GM21786 (cell line): ENCODE results near the gene TRPV3.
"Not testable (repeated sequence)": the region's sequence is repeated elsewhere in the genome, so short reads cannot be mapped to it uniquely, and the experiment has no call there.

Experiments
- ATAC-seq: cut with Tn5 transposase; IDR thresholded peaks from one replicate; pipeline ENCODE4 v1.9.1; 2021; ENCODE audit not compliant: unreplicated experiment

TRPV3 gene

DNA sequence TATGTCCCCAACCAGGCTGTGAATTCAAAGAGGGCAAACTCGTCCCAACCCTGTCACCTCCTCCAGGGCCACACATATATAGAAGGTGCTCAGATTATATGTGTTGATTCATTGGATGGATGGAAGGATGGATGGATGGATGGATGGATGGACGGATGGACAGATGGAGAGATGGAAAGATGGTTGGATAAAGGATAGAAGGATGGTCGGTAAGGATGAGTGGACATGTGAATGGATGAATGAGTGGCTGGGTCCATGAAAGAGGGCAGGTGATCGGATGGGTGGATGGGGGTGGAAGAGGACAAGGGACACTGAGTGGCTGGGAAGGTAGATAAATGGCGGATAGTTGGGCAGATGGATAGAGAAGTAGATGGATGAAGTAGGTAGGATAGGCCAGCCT, 30.1 kb downstream of the TRPV3 start:
- no peak for ATAC-seq

DNA sequence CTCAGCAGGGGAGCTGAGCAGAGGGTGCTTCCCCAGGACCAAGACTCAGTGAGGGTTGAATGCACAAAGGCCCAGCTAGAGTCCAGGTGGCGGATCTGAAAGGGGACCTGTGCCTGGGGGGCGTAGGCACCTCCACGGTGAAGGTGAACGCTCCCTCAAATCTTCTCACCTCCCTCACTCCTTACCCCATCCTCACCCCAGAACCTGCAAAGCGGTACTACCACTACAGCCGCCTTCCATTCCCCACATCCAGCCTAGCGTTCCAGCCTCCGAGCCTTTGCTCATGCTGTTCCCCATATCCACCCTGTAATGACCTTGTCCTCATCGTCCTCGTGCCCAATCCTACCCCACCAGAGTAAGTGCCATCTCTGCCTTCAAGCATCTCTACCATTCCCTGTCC, 30.6 kb downstream of the TRPV3 start:
- ATAC-seq = no peak

DNA sequence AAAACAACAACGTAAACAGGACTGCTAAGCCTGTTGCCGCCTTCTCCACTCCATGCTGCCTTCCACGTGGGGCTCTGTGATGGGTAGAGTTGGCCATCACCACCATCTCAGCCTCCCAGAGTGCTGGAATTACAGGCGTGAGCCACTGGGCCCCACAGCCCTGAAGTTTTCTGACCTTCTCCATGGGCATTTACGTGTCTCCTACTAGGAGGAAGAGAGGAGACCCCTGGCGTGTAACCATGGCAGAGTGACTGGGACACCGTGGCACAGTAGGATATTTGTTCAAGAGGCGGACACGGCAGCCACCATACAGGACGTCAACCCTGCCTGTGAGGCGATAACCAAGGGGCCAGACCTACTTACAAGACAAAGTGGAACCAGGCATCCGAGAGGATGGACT, 31.1 kb downstream of the TRPV3 start:
- ATAC-seq = no peak

DNA sequence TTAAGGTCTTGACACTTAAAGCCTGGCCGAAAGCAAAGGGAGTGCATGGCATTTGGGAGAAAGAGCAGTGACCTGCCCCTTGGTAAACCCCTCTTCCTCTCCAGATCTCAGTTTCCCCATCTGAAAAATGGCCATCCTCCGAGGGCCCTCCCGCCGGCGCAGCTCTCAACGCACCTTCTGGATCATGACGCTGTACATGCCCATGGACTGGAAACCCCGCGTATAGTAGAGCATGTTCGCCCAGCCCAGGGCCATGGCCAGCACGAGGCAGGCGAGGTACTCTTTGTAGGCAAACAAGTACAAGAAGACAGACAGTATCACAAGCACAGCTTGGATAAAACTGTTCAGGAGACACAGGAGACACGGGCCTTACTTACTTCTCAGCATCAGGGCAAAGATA, 33.6 kb downstream of the TRPV3 start:
- no peak for ATAC-seq

DNA sequence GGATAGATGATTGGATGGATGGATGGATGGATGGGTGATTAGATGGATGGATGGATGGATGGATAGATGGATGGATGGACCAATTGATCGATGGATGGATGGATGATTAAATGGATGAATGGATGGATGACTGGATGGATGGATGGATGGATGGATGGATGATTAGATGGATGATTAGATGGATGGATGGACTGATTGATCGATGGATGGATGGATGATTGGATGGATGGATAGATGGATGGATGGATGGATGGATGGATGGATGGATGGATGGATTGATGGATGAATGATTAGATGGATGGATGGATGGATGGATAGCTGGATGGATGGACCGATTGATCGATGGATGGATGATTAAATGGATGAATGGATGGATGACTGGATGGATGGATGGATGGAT, 38.1 kb downstream of the TRPV3 start:
- ATAC-seq = not testable (repeated sequence)

DNA sequence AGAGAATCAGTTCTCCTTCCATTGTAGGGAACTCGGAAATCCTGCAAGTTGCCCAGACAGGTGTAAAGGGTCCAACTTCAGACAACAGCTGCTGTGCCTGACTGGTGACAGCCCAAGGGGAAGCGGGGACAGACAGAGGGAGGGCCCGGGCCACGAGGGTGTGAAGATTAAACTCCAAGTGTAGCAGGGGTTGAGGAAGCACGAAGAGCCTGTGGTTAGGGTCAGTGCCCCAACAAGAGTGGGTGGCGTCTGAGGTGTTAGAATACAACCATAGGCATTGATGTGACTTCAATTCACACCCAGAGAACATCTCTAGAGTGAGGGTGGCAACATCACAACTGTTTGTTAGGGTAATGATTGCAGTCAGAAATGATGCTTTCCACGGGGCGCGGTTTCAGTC, 42.7 kb downstream of the TRPV3 start:
- no peak for ATAC-seq

DNA sequence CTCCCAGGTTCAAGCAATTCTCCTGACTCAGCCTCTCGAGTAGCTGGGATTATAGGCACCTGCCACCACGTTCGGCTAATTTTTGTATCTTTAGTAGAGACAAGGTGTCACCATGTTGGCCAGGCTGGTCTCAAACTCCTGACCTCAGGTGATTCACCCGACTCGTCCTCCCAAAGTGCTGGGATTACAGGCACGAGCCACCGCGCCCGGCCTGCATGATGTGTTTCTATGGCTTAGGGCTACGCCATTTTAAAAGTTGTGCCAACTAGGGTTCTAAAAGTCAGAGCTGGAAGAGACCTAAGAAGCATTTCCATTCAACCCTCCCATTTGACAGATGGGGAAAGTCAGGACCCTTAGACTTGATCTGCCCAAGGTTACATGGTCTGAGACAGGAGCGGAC, 43.4 kb downstream of the TRPV3 start:
- not testable (repeated sequence) for ATAC-seq

DNA sequence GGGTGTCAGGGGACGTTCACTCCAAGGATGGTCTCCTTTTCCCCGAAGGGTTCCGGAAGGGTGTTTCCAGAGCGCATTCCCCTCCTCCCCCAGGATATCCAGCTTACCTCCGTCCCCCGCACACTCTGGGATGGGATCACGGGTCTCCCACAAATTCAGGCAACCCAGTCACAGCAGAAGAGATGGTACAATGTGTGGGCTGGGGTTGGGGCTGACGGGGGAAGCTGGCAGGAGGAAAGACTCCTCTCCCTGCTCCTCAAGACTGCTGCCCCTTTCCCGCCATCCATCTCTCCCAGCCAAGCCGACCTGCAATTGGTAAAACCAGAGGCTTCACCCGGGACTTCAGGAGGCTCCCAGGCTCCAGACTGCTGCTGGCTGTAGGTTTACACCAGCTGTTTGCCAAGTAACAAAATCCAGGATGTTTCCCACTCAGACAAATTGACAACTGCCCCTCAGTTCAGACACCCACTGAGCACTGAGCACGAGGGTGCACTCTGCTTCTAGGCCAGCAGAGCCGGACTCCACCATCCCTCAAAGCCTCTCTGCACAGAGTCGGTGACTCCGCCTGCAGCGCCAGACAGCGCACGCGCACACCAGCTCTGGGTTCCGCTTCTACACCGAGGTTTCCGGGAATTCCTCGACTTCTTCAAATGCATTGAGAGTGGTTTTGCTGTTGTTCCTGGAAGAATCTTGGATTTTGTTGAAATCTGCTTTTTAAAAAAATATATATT, 44.1 kb downstream of the TRPV3 start:
- ATAC-seq = no peak

DNA sequence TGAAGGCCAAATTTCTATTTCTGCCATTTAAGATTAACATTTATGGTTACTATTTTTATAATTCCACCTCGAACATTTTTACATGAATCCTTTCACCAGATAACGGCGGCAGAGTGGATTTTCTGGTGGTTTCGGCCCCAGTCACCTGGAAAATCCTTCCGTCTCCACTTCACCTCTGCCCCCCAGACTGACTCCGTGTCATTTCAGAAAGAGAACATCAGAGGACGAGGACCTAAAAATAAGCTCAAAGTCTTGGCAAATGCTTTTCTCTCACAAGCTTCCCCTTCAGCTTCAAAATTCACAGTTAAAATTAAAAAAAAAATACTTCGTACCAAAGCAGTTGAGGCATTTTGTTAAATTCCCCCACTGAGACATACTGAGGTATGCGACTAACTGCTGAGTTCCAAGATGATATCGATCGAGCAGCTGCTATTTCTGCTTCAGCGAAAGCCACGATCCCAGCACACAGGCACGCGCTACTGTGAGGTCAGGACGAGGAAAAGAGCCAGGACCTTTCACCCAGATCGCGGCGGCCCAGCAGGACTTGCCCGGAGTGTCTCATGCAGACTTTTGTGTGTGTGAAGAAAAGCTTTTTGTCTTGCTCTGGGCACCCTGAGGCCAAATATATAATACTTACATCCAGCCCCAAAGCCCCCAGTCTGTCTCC, 45.0 kb downstream of the TRPV3 start:
- ATAC-seq = no peak

DNA sequence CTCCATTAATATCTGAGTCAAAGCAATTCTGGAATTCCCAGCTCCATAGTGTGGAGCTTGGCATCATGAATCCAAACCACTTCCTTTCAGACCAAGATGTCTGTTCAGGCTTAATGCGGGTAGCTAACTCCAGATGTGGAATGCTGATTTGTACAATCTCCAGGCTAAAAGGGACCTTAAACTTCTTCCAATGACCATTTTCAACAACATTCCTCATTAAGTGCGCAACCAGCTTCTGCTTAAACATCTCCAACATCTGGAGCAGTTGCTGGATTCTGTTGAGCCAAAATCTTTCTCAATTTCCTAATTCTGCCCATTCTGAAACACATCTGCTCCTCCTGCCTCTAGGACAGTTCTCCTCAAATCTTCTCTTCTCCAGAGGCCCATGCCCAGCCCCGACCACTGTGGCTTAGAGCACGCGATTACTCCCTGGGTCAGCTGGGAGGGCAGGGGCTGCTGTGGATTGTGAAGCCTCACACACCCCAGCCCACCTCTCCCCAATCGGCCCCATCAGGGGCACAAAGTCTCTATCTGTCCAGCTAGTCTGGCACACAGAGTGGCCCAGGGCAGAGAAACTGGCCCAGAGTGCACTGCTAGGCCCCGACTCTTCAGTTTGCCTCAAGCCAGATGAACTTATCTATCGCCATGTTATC, 45.6 kb downstream of the TRPV3 start:
- ATAC-seq = no peak

DNA sequence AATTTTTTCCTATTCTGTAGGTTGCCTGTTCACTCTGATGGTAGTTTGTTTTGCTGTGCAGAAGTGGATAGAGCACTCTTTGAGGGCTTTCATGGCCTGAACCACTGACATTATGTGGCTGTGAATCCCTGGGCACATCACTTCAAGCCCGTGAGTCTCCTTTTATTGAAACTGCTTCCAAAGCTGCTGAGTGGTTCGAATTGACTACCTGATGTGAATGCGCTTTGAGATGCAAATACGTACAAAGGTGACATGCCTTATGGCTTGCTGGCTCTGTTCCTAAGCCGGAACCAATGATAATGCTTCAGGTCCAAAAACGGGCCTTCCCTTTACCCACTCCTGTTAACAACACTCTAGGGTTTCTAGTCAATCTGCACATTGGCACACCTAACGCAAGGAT, 47.5 kb downstream of the TRPV3 start:
- no peak for ATAC-seq

DNA sequence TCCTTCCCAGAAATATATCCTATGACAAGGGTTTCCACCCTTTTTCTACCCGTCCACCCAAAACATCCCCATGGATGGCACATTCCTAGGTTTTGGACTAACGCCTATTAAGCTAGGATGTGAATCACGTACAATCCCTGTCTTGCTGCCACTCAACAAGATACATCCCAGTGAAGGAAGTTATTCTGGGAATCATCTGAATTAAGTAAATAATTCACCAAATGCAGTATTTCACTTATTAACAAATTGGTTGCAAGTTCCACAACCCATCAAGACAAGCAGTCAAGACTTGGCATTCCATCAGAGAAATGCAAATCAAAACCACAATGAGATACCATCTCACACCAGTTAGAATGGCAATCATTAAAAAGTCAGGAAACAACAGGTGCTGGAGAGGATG, 49.7 kb downstream of the TRPV3 start:
- ATAC-seq = no peak

DNA sequence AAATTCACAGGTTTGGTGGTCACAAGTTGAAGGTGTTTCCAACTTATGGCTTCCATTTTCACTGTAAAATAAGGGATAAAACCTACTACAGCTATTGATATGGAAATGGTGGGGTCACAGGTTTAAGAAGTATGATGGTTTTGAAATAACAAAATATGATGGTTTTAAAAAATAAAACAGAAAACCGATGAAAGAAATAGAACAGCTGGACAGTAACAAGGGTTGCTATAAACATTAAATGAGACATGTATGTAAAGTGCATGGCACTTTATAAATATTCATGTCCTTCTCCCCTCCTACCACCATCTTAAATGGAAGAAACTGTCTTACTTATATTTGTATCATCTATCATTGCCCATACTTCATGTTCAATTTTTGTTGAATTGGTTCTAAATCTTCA, 50.5 kb downstream of the TRPV3 start:
- ATAC-seq = no peak

DNA sequence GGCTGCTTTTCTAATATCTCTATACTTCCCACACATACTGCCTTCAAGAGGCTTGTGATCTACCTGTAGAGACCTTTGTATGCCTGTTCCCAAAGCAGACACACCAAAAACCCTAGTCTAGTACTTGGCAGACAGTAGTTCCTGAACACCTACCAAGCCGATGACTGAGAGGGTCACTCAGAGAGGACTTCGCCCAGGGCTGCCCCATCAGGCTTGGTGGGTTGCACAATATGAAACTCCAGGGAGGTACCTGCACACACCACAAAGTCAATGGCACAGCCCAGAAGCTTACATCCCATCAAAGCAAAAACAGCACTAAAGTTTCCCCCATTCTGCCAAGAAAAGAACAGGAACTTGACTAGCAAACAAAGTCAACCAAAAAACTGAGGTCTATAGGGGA, 51.6 kb downstream of the TRPV3 start:
- ATAC-seq = no peak

DNA sequence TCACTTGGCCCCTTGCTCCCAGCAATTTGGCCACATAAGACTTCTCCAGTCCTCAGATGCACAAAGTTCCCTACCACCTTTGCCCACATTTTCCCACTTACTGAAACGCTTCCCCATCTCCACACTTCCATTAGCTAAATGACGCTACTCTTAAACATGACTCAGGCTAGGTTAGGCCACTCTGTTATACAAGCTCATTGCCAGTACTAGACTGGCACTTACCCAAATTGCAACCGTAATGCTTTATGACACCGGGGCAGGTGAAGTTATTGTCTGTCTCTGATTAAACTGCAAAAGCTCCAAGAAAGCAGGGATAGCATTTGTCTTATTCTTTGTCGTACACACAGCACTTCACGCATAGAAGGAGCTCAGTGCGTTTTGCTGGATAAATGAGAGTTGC, 52.6 kb downstream of the TRPV3 start:
- no peak for ATAC-seq

DNA sequence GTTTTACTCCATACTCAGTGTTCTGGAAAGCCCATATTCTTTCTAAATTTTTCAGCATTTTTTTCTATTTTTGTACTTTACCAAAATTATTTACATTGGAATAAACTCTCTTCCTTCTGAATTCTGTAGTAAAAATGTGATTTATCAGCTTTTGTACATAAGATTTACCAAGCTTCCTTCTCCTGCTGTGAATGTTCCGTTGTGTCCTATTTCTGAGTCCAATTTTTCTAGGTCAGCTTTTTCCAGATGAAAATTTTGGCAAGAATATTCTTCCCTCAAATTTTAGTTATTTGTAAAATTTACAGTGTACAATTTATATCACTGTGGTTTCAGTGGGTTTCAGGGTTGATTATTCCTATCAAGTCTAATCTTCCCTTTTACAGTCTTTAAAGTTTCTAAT, 54.3 kb downstream of the TRPV3 start:
- ATAC-seq = no peak

DNA sequence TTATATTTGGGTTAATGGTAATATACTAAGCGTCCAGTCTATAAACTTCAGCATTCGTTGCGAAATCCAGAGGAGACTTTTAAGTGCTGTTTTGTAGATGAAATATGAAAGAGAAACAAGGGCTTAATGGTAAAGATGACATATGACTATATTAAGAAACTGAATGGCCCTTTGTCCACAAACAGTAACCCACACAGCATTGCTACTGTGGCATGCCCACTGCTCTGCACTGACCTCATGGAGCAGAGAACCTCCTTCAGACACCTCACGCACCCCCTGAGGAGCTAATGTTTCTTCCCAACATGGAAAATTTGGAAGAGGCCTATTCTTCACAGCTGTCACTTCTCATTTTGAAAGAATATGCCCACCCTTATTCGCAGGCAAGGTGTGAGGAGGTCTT, 55.1 kb downstream of the TRPV3 start:
- no peak for ATAC-seq

DNA sequence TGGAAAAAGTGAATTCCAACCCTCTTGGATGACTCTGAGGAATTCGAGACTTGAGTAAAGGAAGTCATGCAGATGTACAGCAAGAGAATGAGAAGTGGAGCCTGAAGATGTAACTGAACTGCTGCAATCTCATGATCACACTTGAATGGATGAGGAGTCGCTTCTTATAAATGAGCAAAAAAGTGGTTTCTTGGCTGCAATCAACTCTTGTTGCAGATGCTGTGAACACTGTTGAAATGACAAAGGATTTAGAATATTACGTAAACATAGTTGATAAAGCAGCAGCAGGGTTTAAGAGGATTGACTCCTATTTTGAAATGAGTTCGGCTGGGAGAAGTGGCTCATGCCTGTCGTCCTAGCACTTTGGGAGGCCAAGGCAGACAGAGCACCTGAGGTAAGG, 56.3 kb downstream of the TRPV3 start:
- ATAC-seq = no peak

DNA sequence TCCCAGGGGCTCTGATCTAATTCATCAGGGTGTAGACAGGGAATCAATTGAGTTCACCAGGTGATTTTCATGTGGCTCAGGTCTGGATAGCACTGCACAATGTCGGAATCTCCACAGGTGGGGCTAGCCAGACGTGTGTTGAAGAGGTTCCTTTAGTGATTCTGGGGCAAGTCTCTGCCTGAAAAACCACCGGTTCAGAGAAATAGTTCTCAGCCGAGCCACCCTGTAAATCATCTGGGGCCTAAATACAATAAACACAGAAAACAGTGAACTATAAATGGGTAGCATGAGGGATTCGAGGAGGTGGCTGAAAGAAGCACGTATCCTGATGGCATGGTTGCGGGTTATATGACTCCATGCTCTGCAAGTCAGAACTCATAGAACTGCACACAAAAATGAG, 60.5 kb downstream of the TRPV3 start:
- no peak for ATAC-seq

DNA sequence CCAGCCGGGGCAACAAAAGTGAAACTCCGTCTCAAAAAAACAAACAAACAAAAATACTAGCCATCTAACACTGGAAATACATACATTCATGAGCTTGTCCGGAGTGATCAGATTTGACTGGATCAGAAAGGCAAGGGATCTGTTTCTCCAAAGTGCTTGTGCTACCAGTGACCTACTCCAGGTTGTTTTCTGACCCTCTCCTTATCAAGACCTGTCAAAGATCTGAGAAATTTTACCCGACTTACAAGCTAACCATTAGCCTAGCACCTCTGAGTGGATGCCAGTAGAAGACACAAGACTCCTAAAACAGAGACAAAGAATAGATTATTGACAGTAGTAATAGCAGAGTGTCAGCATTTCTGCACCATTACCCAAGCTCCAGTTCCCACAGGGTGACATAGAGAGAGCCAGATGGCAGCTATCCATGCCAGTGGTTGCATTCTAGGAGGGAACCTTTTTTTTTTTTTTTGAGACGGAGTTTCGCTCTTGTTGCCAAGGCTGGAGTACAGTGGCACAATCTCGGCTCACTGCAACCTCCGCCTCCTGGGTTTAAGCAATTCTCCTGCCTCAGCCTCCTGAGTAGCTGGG, 72.0 kb downstream of the TRPV3 start:
- ATAC-seq = no peak

DNA sequence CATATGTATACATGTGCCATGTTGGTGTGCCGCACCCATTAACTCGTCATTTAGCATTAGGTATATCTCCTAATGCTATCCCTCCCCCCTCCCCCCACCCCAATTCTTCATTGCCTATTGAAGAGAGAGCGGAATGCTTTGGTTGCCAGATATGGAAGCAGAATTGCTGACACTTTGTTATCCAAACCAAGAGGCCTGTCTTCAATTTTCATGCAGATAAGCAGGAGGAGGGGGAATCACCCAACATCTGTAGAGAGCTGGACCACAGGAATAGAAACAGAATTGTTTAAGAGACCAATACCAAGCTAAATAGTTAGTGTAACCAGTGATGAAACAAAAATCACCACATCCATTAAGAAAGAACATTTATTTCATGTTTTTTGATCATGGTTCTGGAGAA, 74.8 kb downstream of the TRPV3 start:
- no peak for ATAC-seq

DNA sequence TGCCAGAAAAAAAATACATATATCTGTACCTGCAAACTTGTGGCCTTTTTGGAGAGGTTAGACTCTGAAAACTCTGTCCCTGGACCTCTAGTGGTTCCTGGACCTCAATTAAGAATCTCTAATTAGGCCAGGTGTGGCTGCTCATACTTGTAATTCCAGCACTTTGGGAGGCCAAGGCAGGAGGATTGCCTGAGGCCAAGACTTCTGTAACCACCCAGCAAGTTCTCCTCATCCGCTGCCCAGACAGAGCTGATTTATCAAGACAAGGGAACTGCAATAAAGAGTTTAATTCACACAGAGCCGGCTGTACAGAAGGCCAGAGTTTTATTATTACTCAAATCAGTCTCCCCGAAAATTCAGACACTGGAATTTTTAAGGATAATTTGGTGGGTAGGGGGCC, 77.6 kb downstream of the TRPV3 start:
- ATAC-seq = no peak
